Sigmoid colon (tissue), 4 donors: ENCODE results near the gene RNASE13.

Experiments used
- EP300 ChIP-seq, 4 donors: sonication (generic); formaldehyde crosslinking; IDR thresholded peaks; one replicate each; pipeline ENCODE4 v1.6.1; 2017; ENCODE audit warnings: antibody characterized with exemption in 4 of 4
- POLR2A ChIP-seq, 2 donors: fragments of 450-650 bp; IDR thresholded peaks; one replicate each; pipeline ENCODE4 v1.6.1; 2016; ENCODE audit warnings: antibody characterized with exemption in 2 of 2, mild to moderate bottlenecking in 2 of 2, moderate library complexity in 2 of 2
- TF ChIP-seq, protein P1 (sequence below), 4 experiments: fragments of 450-650 bp in 3 of 4; fragments of 200-600 bp in 1 of 4; IDR thresholded peaks; one replicate each; pipeline ENCODE4 v1.5.1; 2016 to 2019; ENCODE audit warnings: antibody characterized with exemption in 4 of 4, mild to moderate bottlenecking in 3 of 4, moderate library complexity in 2 of 4

DNA sequence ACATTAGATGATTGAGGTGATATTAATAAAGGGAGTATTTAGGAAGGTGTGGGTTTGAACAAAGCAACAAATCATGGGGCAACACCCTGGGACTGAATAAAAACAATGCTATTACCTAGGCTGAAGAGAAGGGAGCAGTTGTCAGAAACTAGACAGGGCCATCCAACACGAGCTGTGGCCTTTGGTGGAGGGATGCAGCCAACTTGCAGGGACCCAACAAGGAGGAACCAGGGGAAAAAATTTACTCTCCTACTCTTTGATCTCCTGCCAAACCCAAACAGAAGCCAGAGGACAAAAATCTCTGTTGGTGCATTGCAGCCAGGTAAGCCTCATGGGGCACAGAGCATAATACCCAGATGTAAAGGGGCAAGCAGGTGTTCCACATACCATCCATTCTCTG is 23.5 kb downstream of the RNASE13 start:
- TF ChIP-seq, protein P1, sequence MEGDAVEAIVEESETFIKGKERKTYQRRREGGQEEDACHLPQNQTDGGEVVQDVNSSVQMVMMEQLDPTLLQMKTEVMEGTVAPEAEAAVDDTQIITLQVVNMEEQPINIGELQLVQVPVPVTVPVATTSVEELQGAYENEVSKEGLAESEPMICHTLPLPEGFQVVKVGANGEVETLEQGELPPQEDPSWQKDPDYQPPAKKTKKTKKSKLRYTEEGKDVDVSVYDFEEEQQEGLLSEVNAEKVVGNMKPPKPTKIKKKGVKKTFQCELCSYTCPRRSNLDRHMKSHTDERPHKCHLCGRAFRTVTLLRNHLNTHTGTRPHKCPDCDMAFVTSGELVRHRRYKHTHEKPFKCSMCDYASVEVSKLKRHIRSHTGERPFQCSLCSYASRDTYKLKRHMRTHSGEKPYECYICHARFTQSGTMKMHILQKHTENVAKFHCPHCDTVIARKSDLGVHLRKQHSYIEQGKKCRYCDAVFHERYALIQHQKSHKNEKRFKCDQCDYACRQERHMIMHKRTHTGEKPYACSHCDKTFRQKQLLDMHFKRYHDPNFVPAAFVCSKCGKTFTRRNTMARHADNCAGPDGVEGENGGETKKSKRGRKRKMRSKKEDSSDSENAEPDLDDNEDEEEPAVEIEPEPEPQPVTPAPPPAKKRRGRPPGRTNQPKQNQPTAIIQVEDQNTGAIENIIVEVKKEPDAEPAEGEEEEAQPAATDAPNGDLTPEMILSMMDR (IDR thresholded peaks at IDR 0.05), result no peak
- no peak for TF ChIP-seq POLR2A (IDR thresholded peaks at IDR 0.05)
- no peak for TF ChIP-seq EP300 (IDR thresholded peaks at IDR 0.05)
